ENCODE data around the gene ABCD1.

DNA sequence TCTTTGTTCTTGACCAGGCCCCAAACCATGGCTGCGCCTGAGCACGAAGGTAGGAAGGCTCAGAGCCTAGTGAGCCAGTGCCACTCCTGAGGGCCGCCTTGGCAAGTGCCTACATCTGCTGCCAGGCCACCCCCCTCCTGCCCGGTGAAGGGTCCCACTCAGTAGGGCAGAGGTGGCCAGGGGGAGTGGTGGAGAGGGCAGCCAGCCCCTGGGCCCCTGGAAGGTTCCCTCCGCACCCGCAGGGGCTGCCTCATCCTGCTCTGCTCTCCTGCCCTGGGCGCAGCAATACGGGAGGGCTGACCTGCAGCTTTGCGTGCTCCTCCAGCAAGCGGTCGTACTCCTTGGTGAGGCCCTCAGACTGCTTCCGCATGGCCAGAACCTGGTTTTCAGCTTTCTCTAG, 22.9 kb upstream of the ABCD1 start:
- TF ChIP-seq, protein P1, sequence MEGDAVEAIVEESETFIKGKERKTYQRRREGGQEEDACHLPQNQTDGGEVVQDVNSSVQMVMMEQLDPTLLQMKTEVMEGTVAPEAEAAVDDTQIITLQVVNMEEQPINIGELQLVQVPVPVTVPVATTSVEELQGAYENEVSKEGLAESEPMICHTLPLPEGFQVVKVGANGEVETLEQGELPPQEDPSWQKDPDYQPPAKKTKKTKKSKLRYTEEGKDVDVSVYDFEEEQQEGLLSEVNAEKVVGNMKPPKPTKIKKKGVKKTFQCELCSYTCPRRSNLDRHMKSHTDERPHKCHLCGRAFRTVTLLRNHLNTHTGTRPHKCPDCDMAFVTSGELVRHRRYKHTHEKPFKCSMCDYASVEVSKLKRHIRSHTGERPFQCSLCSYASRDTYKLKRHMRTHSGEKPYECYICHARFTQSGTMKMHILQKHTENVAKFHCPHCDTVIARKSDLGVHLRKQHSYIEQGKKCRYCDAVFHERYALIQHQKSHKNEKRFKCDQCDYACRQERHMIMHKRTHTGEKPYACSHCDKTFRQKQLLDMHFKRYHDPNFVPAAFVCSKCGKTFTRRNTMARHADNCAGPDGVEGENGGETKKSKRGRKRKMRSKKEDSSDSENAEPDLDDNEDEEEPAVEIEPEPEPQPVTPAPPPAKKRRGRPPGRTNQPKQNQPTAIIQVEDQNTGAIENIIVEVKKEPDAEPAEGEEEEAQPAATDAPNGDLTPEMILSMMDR (IDR thresholded peaks at IDR 0.05; ENCODE audit: poor library complexity, severe bottlenecking), result no peak
- TF ChIP-seq POLR2AphosphoS5 (IDR thresholded peaks at IDR 0.05) (no peak), TAF1 (IDR thresholded peaks at IDR 0.05; ENCODE audit: low read depth) (no peak), EP300 (conservative IDR thresholded peaks at IDR 0.05; ENCODE audit: poor library complexity, severe bottlenecking) (no peak), EZH2 (IDR thresholded peaks at IDR 0.05; ENCODE audit: borderline replicate concordance, insufficient read depth, low read length, poor library complexity, severe bottlenecking) (no peak), MXI1 (conservative IDR thresholded peaks at IDR 0.05; ENCODE audit: poor library complexity, severe bottlenecking) (no peak), RAD21 (conservative IDR thresholded peaks at IDR 0.05) (no peak), SMC3 (conservative IDR thresholded peaks at IDR 0.05; ENCODE audit: poor library complexity) (no peak)
- TF ChIP-seq, protein P2, sequence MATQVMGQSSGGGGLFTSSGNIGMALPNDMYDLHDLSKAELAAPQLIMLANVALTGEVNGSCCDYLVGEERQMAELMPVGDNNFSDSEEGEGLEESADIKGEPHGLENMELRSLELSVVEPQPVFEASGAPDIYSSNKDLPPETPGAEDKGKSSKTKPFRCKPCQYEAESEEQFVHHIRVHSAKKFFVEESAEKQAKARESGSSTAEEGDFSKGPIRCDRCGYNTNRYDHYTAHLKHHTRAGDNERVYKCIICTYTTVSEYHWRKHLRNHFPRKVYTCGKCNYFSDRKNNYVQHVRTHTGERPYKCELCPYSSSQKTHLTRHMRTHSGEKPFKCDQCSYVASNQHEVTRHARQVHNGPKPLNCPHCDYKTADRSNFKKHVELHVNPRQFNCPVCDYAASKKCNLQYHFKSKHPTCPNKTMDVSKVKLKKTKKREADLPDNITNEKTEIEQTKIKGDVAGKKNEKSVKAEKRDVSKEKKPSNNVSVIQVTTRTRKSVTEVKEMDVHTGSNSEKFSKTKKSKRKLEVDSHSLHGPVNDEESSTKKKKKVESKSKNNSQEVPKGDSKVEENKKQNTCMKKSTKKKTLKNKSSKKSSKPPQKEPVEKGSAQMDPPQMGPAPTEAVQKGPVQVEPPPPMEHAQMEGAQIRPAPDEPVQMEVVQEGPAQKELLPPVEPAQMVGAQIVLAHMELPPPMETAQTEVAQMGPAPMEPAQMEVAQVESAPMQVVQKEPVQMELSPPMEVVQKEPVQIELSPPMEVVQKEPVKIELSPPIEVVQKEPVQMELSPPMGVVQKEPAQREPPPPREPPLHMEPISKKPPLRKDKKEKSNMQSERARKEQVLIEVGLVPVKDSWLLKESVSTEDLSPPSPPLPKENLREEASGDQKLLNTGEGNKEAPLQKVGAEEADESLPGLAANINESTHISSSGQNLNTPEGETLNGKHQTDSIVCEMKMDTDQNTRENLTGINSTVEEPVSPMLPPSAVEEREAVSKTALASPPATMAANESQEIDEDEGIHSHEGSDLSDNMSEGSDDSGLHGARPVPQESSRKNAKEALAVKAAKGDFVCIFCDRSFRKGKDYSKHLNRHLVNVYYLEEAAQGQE (IDR thresholded peaks at IDR 0.05; ENCODE audit: borderline replicate concordance), result no peak

All from neural cell (in vitro differentiated cells).